HG02610 (cell line): ENCODE results near the gene PIGQ.

Source experiments
- ATAC-seq: cut with Tn5 transposase; IDR thresholded peaks from one replicate; pipeline ENCODE4 v1.9.1; 2021; ENCODE audit warnings: mild to moderate bottlenecking, moderate library complexity; ENCODE audit not compliant: unreplicated experiment

PIGQ gene

DNA sequence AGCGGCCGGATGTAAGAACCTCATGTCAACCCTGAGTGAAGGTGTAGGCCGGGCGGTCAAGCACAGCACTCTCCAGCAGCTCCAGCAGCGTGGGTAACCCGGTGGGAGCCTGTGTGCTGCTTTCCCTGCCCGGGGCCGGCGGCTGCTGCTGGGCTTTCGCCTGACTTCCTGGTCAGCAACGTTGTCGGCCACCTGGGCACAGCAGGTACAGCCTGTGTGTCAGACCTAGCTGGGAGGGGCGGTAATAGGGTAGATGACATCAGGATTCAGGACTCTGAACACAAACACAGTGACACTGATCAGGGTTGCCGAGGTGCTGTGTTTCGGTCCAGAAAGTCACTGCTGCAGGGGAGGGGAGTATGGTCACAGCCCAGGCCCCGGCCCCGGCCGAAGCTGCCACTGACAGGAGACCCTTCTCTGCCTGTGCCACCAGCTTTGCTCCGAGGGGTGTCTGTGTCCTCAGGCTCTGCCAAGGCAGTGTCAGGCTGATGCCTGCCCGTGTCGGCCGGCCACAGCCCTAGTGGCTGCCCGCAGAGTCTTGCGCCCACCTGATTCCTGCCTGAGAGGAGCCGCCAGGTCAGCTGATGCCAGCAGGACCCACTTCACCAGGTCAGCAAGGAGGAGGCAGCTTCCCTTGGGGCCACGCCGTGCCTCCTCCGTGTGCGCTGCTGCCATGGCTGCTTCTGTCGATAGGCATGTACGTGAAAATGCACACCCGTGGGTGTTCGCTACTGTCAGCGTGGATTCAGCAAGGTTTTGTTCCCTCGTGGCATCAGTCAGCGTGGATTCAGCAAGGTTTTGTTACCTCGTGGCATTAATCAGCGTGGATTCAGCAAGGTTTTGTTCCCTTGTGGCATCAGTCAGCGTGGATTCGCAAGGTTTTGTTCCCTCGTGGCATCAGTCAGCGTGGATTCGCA lies 29.3 kb downstream of the PIGQ start:
- no peak for ATAC-seq

DNA sequence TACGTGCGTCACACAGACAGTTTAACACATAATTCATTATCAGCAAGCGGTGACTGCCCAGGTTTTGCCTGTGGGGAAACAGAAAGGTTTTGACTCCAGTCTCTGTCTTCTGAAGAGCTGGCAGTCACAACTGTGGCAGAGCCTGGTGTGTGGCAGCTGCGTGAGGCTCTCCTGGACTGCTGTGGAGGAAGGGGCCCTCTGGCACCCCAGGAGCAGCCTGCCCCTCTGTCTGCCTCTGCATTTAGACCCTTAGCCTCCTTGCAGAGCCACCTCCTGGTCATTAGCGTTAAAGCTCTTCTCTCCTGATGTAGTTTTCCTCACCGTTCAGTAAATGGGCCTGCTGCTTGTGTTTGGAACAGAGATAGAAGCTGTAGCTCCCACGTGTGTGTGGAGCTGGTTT lies 31.0 kb downstream of the PIGQ start:
- no peak for ATAC-seq

DNA sequence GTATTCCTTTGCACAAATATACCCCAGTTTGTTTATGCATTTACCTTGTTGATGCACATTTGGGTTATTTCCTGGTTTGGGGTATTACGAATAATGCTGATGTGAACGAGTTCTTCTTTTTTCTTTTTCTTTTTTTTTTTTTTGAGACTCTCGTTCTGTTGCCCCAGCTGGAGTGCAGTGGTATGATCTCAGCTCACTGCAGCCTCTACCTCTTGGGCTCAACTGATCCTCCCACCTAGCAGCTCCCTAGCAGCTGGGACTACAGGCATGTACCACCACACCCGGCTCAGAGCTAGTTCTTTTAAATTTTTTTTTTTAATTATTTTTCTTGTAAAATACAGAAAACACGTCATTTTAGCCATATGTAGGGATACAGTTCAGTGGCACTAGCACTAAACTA lies 34.2 kb downstream of the PIGQ start:
- no peak for ATAC-seq

DNA sequence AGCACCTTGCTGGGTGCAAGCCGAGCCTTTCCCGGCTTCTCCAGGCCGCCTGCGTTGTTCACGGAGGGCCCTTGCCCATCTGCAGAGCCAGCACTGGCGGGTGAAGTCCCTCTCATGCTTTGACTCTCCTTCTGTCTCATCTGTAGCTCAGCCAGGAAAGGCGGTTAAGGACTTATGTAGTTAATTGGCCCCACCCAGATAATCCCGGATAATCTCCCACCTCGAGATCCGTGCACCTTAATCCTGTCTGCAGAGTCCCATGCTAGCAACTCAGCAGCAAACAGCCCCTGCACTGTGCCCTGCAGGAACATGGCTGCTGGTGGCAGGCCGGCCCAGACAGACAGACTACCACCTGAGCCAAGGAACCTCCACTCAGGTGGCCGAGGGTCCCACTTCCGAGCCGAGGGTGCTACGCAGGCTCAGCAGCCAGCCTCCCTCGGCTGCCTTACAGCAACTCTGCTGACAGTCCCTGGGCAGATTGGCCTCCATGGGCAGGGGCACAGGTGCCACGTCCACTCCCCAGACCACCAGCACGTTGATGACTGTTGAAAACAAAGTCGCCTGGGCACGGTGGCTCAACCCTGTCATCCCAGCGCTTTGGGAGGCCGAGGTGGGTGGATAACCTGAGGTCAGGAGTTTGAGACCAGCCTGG lies 37.0 kb downstream of the PIGQ start:
- ATAC-seq, result no peak

DNA sequence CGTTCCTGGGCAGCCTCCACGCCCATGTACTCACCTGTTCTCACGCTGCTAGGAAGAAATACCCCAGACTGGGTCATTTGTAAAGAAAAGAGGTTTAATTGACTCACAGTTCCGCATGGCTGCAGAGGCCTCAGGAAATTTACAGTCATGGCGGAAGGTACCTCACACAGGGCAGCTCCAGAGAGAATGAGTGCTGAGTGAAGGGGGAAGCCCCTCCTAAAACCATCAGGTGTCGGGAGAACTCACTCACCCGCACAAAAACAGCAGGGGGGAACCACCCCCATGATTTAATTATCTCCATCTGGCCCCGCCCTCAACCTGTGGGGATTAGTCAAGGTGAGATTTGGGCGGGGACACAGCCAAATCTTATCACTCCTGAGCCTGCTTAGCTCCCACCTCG lies 38.3 kb downstream of the PIGQ start:
- no peak for ATAC-seq

DNA sequence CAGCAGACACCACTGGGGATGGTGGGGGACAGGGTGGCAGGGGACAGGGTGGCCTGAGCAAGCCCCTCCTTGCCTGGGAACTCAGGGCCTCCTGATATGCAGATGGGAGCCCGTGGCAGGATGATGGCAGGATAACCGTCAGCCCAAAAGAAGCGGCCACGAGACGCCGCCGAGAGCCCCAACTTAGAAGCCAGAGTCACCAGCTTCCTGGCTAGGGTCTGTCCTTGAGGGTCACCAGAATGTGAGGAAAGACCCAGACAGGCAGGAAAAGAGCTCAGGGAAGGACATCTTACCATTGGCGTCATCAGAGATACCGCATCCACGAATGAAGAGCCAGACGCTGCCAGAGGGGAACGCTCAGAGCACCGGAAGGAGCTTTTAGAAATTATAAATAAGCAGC lies 39.5 kb downstream of the PIGQ start:
- no peak for ATAC-seq

DNA sequence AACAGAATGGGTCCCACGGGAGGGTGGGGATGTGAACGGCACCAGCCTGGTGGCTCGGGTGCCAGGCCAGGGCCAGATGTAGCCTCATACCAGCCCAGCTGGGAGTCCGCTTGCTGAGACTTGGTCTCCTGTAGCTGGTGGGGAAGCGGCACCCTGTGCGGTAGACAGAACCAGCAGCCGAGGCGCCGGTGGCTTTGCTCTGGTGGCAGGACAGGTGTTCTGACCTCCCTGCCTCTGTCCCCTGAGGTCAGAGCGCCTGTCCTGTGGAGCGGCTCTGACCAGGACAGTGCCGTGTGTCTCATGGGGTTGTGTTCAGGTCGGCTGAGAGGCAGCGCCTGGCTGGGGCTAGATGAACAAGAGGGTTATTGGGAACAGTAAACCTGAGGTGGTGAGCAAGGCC lies 40.2 kb downstream of the PIGQ start:
- no peak for ATAC-seq

DNA sequence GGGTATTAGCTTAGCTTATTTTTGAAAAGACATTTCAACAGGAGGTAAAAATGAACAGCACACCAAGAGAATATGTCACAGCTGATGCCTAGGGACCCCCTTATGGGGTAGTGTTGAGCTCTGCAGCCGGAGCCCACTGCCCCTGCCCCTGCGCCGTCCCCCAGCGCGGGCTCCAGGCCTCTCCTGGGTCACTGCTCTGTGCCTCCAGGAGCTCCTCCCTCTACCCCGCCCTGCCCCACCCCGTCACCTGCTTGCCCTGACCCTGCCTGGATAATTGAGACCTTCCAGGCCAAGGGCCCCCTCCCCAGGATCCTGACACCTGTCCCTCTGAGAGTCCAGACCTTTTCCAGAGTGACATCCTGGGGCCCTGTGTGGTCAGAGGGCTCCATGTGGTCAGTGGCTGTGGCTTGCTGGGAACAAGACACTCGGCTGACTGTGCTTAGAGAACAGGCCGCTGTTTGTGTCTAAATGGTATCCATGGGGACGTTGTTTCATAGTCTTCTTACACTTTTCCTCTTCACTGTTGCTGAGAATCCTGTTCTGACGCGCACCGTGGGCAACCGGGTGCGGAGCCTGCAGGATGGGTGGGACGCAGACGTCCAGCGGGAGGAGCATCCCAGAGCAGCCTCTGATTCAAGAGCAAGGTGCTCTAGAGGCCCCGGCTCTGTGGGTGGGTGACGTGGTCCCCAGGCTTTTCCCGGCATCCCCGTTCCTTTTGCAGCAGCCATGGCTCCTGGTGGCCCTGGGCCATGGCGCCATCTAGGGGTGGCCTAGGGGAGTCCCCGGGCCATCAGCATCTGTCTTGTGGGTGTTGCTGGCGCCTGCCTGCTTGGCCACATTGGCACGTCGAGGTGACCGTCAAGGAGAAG lies 41.0 kb downstream of the PIGQ start:
- ATAC-seq, result no peak

DNA sequence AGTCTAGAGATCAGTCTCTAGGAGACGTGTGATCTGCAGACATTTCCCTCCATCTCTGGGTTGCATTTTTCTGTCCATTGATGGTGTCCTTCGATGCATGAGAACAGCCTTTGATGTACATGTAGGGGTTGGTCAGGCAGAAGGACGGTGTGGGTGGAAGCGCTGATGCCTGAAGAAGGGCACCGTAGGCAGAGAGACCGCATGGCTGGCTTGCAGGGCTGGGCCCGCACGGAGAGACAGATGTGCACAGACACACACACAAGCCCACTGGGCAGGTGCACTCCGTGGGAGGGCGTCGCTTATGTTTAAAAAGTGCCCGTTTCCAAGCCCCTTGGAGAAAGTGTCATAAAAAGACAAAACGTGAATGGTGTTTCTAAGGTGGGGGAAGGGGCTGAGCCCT lies 45.4 kb downstream of the PIGQ start:
- no peak for ATAC-seq

DNA sequence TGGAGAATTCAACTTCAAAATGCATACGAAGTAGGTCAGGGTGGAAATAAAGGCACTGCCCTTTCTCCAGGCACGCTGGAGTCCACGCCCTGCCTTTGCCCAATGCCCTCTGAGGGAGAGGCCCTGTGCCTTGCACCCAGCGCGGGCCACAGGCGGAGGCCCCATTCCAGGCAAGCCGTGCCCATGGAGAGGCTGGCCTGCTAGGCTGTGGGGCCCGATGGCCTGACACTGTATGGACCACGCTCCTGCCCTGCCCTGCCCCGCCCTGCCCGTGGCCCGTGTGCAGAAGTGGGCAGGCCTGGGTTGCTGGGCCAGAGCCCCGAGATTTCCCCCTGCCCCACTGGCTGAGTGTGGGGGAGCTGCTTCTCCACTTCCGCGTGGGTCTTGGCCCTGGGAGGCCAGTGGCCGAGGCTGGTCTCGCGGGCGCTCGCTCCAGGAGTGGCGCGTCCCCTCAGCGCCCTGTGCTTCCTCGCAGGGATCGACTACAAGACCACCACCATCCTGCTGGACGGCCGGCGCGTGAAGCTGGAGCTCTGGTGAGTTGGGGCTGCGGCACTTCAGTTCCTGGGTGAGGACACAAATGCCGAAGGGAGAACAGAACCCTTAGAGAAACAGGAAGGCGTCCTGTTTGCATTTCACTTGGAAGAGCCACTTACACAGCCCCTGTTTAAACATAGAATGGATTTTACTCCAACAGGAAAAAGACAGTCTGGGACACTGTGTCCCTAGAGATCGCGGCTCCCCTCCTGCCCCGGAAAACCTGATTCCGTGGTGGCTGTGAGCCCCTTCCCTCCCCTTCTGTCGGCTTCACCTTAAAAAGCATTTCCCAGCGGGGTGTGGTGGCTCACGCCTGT lies 47.2 kb downstream of the PIGQ start:
- ATAC-seq, result no peak

DNA sequence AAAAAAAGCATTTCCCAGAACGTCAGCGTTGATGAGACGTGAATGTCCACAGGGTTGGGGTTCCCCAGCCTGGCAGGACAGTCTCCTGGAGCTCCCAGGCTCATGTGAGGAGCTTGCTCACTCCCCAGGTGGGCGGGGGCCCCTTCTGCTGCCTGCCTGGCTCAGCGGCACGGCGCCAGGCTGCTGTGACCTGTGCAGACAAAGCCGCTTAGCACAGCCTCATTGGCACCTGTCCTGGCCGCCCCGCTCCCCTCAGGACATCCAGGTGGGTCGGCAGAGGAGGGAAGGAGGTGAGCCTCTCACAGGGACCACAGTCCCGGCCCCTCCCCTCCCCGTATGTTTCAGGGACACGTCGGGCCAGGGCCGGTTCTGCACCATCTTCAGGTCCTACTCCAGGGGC lies 48.1 kb downstream of the PIGQ start:
- no peak for ATAC-seq

DNA sequence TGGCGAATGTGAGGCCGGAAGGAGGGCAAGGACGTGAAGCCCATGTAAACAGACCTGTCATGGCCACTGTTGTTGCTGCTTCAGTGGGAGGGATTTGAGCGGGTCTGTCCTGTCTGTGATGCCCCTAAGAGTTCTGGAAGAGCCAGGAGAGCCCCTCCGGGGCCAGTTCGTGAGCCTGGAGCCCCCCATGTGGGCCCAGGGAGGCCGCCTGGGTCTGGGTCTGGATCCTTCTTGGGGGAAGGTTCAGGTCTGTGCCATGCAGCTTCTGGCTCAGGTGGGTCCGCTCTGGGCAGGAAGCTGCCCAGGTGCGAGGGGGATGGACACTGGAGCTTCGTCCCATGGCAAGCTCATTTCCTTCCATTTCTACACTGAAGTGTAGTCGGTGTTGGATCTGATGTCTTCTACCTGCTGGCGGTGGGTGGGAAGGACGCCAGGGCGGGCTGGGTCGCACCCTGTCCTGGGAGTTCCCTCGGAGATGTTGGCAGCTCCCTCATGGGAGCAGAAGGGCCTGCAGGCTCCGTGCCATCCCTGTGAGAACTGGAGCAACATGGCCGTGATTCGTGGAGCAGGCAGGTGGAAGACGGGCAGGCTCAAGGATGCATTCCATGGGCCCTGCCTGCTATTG lies 49.8 kb downstream of the PIGQ start:
- no peak for ATAC-seq

DNA sequence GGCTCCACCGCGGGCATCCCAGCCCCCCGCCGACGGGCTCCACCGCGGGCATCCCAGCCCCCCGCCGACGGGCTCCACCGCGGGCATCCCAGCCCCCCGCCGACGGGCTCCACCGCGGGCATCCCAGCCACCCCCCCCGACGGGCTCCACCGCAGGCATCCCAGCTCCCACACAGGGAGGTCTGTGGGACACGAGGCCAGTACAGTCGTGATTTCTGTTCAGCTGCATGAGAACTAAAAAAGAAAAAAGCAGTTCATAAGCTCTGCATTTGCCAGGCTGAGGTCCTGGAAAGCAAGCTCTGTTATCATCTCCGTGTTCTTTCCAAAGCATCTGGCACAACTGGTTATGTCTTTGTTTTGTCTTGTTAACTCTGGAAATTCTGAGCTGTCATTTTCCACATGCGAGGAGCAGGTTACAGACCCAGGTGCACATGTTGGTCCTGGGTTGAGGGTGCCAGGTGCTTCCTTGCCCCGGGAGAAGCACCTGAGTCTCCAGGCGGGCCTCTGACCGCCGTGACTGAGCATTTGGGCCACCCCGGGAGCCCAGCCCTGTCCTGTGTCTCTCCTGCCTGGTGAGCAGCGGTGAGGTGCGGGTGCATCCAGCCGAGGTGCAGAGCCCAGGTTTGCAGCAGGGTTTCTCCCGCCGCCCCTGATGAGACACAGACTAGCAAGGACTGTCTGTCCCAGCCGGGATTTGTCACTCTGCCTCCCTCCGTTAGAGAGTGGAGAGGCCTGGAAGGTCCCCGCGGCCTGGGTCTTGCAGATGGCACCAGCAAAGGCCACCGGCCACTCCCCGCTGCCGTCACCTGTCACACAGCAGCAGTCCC lies 51.1 kb downstream of the PIGQ start:
- no peak for ATAC-seq

DNA sequence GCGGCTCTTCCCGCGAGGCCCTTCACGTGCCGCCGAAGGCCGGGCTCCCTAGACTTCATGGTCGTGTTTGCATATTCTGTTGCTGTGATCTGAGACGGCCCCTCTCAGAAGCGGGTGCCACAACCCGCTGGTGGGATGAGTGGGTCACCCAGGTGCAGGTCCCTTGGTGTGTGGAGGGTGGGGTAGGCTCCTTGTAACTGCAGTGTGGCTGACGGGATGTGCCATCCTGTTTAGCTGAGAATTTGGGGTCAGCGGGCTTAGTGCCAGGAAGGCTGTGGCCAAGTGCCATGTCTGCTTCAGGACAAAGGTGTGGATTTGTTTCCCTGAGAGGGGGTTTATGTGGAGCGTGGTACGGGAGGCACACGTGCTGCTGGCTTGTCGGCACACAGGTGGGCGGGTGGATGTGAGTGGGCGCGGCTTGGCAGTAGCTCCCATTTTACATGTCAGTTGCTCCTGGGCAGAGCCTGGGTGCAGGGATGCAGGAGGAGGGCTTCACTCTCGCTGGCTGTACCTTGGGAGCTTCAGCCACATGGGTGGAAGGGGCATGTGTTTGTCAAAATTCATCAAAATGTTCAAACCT lies 51.8 kb downstream of the PIGQ start:
- no peak for ATAC-seq

DNA sequence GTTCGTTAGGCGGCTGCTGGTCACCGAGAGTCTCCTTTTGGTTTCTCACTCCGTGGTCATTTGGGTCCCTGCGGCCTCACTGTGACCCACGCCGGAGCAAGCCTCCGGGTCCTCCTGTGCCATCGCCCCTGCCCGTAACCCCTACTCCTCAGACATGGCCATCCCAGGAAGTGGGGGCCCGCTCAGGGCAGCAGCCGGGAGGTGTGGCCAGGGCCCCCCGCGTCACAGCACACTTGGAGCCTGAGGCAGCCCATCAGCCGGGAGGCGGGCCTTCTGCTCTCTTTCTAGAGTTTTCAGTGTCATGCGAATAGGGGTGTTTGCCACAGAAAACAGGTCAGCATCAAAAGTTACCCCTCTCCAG lies 53.1 kb downstream of the PIGQ start:
- ATAC-seq, result no peak

DNA sequence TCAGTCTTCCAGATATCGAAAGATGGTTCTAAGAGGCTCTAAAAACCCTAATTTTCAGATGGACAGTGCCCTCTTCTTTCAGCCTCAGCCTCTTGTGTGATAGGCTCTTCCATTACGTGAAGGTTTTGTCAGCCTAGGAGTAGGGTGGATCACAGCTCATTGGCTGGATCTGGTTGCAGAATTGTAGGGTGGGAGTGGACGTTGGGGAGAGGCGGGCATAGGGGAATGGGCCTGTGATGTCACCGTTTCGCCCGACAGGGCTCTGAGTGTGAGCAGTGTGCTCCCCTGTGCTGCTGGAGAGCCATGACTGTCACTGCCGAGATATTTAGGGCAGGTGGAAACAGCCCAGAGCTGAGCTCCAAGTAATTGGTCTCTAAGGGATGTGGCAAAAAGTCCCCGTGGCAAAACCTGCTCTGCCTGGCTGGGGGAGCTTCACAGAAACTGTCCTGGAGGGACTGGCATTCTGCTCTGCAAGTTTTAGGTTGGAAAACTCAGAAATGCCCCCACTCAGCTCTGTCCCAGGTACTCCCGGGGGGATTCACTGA lies 54.8 kb downstream of the PIGQ start:
- no peak for ATAC-seq

DNA sequence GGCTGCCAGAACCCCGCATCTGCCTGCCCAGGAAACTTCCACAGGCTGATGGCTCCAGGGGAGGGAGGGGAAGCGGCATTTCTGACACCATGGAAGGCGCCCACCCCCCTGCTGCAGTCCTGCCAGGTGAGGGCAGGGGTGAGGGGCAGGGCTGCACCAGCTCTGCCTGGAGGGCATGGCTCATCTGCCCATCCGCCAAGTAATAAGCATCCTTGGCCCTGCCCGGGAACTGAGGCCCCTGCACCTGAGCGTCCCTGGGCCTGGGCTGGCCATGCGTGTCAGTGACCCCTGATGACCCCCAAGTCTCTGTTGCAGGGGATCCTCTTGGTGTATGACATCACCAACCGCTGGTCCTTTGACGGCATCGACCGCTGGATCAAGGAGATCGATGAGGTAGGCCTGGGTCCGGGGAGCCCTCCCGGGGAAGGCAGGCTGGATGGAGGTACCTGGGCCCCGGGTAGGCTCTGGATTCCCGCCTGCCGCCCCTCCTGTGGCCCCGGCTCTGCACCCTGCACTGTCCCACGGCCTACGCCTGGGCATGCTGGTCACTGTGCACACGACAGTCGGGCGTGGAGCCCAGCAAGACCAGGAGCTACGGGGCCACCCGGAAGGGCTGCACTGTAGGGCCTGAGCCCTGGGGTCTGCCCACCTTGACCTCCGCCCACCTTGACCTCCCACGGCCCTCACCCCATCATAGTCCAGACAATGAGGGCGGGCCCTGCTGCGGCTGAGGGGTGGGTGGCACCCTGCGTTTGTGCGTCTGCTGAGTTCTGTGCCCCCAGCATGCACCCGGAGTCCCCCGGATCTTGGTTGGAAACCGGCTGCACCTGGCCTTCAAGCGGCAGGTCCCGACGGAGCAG lies 55.6 kb downstream of the PIGQ start:
- no peak for ATAC-seq
